GM19395 (cell line): Measurements from ENCODE around the gene MPST.
"Not testable (repeated sequence)": the region's sequence is repeated elsewhere in the genome, so short reads cannot be mapped to it uniquely, and the experiment has no call there.

ENCODE experiments used
- ATAC-seq: cut with Tn5 transposase; IDR thresholded peaks from one replicate; pipeline ENCODE4 v1.9.1; 2021; ENCODE audit warnings: mild to moderate bottlenecking, moderate library complexity; ENCODE audit not compliant: unreplicated experiment

Gene MPST

DNA sequence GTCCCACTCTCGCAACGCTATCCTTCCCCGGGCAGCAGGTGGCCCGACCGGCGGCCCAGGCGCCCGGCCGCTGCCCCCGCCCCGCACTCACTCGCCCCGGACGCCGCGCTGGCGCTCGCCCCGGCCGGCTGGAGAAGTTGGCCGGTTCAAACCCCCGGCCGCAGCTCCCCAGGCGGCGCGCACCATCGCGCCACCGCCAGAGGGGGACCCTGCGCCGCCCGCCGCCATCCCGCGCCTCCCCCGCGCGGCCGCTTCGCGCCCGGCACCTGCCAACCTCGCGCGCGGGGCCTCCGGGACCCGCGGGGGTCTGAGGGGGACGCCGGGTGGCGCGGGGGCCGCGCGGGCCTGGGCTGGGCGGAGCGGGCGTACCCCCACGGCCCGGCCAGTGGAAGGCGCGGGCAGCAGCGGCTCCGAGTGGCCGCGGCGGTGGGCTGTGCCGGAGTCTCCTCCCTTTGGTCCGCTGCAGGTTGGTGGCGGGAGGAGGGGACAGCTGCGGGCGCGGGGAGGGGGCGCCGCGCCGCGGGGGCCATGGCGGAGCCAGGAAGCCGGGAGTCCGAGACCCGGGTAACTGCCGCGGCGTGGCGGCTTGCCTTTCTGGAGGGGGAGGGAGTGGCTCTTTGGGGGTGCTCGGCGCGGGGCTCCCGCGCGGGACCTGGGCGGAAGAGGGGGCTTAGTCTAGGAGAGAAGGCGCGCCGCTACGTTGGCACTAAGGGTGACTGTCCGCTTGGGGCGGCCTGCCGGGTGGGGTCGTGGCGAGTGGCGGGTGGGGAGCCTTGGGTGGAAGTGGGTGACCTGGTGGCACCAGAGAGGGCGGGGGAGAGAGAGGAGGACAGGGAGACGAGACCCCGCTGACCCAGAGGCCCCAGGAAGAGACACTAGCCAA, at the start of gene MPST, which contains the start of gene TST:
MPST (plus strand) TSS at position 434 of the 883 bp plus-strand sequence; CDS start at position 529, 95 bp downstream.
TST (minus strand) TSS at position 139 of the 883 bp plus-strand sequence. CDS start 715 bp downstream, outside the sequence.
- ATAC-seq: no peak

GRCh38 chr22:36971341-36972125, 48.0 kb upstream of the MPST start:
- no peak for ATAC-seq

GRCh38 chr22:36976606-36977005, 42.9 kb upstream of the MPST start:
- ATAC-seq: no peak

DNA sequence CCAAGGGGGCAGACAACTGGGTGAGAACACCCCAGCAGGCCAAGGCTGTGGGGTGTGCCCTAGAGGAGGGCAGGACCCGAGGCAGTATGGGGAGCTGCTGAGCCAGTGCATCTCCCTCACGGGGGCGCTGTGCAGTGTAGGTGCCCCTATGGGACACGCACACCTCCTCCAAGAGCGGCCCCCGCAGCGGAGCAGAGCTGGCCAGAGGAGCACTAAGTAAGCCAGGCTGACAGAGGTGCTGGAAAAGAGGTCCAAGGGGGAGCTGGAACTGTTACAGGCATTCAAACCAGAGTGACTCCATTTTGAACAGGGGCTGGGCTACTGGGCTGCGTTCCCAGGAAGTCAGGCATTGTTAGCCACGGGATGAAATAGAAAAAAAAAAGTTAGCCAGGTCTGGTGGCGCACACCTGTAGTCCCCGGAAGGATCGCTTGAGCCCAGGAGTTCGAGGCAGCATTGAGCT, 42.1 kb upstream of the MPST start:
- no peak for ATAC-seq

GRCh38 chr22:36977947-36978660, 41.4 kb upstream of the MPST start:
- ATAC-seq: no peak

DNA sequence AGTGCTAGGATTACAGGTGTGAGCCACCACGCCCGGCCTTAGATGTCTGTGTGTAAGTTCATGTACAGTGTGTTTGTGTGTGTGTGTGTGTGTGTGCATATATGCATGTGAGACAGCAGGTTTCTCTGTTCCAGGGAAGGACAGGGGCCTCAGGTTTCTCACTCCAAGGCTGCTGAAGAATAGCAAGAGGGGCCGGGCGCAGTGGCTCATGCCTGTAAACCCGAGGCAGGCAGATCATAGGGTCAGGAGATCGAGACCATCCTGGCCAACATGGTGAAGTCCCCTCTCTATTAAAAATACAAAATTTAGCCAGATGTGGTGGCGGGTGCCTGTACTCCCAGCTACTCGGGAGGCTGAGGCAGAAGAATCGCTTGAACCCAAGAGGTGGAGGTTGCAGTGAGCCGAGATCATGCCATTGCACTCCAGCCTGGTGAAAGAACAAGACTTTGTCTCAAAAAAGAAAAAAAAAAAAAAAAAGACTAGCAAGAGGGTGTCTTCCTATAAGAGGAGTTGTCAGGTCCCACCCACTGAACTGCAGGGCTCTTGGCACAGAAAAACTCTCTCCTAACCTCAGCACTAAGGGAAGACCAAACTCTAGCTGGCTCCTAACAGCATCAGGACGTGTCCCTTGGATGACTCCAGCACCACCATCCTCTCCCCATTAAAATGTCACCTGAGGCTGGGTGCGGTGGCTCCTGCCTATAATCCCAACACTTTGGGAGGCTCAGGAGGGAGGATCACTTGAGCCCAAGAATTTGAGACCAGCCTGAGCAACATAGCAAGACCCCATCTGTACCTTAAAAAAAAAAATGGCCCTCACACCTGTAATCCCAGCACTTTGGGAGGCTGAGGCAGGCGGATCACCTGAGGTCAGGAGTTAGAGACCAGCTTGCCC, 40.3 kb upstream of the MPST start:
- ATAC-seq: no peak

GRCh38 chr22:36981247-36981775, 38.2 kb upstream of the MPST start:
- ATAC-seq: no peak

DNA sequence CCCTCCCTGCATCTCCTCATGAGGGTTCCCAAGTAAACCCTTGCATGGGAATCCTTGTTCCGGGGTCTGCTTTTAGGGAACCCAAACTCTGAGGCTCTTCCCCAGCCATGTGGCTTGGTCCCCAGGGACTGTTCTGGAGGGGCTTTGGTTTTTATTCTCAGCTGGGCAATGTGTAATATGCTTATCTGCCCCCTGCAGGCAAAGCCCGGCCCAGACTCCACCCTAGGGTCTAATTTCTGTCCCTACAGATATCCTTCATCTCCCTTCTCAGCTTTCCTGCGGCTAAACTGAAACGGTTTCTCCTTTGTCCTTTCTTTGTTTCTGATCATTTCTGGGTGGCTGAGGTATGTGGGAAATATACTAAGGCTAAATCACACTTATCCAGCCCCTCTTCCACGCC, 37.4 kb upstream of the MPST start:
- ATAC-seq: no peak

DNA sequence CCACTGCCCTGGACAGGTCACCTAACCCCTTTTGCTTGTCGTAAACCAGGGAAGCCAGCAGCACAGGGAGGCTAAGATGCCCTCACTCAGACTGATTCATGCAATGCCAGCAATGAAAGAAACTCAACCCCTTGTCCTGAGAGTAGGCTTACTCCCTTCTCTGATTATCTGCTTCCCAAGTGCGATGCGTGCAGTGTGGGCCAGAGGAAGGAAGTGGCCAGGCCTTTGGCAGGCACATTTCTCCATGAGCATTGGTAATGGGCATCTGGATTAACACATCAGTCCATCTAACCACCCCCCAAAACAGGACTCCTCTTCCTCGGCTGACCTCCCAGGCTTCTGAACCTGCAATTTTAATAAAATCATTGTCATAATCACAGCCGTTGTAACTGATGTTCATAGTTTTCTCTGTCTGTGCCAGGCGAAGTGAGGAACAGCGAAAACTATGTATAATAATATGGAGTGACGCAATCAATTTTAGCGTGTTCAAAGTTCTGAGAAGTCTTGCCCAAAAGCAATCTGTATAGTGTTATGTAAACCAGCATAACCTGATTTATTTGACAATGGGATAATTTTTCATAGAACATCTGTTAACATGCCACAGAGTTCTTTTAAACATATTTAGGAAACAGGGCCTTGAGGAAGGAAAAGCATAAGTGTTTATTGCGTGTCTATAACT, 34.2 kb upstream of the MPST start:
- ATAC-seq: no peak

- ATAC-seq: no peak
Measured at GRCh38 chr22:36986242-36986821, 33.2 kb upstream of the MPST start.

DNA sequence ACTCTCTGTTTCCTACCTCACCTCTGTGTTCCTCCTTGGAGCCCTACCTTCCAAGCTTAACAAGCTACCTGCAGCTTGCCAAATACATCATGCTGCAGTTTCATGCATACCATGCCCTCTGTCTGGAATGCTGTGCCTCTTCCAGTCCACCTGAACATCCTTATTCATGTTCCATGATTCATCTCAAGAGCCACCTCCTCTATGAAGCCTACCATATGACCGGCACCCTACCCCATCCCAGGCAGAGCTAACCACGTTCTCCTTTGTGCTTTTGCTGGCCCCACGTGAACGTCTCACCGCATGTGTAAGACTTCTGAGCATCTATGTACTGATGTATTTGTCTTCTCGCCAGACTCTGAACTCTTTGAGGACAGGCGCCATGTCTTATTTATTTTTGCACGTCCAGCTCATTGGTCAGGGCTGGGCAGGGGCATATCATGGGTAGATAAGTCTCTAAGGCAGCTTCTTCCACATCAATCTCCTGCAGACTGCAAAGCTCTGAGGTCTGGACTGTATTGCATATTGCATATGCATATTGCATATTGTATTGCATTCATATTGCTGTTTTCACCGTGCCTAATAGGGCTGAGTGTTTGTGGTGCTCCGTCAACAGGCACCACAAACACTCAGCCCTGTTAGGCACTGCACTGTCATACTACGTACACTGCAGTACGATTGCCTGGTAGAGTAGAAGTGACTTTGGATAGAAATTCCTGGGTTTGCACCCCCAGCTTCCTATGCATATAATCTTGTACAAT, 31.3 kb upstream of the MPST start:
- no peak for ATAC-seq

GRCh38 chr22:36989012-36989411, 30.5 kb upstream of the MPST start:
- ATAC-seq: not testable (repeated sequence)

GRCh38 chr22:36990457-36990856, 29.1 kb upstream of the MPST start:
- ATAC-seq: no peak

DNA sequence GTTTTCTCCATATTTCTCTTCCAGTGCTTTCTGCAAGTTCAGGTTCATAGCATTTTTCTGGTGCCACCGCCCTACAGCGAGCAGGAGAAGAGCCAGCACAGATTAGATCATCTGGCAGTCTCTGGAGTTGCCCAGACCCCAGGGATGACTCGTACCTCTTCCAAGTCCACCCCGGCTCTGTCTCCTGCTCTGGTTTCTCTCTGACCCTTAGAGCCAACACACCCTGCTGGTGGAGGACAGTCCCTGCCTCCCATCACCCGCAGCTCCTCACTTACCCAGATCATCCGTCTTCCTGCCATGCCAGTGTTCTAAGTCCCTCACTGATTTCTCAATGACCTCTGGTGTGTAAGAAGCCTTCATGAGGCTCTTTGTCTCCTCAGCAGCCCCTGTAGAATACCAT, 28.3 kb upstream of the MPST start:
- ATAC-seq: no peak

- ATAC-seq: no peak
Measured at GRCh38 chr22:36997746-36998145, 21.8 kb upstream of the MPST start.

DNA sequence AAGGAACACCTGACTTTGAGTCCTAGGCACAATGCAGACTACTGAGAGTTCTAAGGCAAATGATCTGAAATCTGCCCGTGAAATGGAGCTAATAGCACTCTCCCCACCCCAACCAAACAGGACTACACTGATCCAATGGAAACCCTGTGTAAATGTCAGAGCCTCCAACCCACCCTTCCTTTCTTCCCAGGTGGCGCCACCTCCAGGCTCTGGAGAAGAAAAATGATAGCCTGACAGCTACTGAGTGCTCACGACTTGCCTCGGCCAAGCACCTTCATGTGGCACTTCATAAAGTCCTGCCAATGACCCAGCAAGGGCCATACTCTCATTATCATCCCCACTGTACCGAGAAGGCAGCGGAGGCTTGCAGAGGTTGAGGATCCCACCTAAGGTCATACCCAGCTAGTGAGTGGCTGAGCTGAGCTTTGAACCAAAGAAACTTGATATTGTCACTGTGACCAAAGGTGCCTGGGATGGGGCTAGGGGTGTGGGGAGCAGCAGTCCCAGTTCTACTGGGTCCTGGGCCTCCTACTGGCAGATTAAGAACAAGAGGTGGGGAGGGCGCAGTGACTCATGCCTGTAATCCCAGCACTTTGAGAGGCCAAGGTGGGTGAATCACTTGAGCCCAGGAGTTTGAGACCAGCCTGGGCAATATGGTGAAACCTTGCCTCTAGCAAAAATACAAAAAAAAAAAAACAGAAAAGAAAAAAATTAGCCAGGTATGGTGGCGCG, 20.8 kb upstream of the MPST start:
- no peak for ATAC-seq

DNA sequence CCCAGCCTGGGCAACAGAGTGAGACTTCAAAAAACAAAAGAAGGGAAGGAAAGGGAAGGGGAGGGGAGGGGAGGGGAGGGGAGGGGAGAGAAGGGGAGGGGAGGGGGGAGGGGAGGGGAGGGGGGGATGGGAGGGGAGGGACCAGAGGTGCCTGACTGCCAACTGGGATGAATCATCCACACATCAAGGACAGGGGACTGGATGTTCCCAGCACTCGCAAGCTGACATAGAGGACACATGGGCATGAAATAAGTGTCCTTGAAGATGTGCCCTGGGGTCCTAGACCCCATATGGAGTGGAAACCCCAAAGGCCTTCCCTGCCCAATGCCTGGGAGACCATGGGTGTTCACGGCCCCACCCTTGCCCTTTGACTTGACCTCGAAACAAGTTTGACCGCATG, 20.1 kb upstream of the MPST start:
- no peak for ATAC-seq
